Astrocyte (in vitro differentiated cells and primary cell): ENCODE results near the gene C1QTNF12. TPM values are rescaled to one million over a fixed set of nuclear protein-coding genes. Genes with fewer than 3 reads are reported as not detected.

ENCODE experiments used
- DNase-seq: peaks from one replicate; pipeline ENCODE4 v3.0.0-alpha.2; 2010; ENCODE audit warnings: low read depth
- FAIRE-seq: peaks from 2 replicates; lab custom pipeline; 2011; peaks lifted over from hg19 to GRCh38; lab: Jason Lieb, UNC
- H2AFZ ChIP-seq: 2 replicates; pipeline ENCODE4 v1.6.0; 2012; ENCODE audit warnings: low read depth, low read length, inconsistent platforms
- H3K27ac ChIP-seq: 2 replicates; pipeline ENCODE4 v1.5.1; 2011; ENCODE audit warnings: low read depth, low read length, inconsistent platforms
- H3K27me3 ChIP-seq: 2 replicates; pipeline ENCODE4 v1.6.0; 2011; ENCODE audit warnings: low read length, inconsistent platforms; ENCODE audit not compliant: insufficient read depth
- H3K36me3 ChIP-seq: 2 replicates; pipeline ENCODE4 v1.5.1; 2011; ENCODE audit warnings: low read length, inconsistent platforms; ENCODE audit not compliant: insufficient read depth
- H3K4me1 ChIP-seq: 2 replicates; pipeline ENCODE4 v1.5.1; 2011; ENCODE audit warnings: low read length, inconsistent platforms; ENCODE audit not compliant: insufficient read depth
- H3K4me2 ChIP-seq: 2 replicates; pipeline ENCODE4 v1.6.0; 2012; ENCODE audit warnings: low read length, inconsistent platforms
- H3K4me3 ChIP-seq: 2 replicates; pipeline ENCODE4 v1.5.1; 2011; ENCODE audit warnings: low read depth, mild to moderate bottlenecking, low read length, inconsistent platforms; ENCODE audit not compliant: insufficient read depth
- H3K79me2 ChIP-seq: 2 replicates; pipeline ENCODE4 v1.6.0; 2012; ENCODE audit warnings: mild to moderate bottlenecking, low read length, inconsistent platforms; ENCODE audit not compliant: insufficient read depth
- H3K9ac ChIP-seq: 2 replicates; pipeline ENCODE4 v1.6.0; 2012; ENCODE audit warnings: mild to moderate bottlenecking, low read length, inconsistent platforms
- H3K9me3 ChIP-seq: 2 replicates; pipeline ENCODE4 v1.5.1; 2012; ENCODE audit warnings: low read depth, mild to moderate bottlenecking, low read length, inconsistent platforms; ENCODE audit not compliant: insufficient read depth
- H4K20me1 ChIP-seq: 2 replicates; pipeline ENCODE4 v1.6.0; 2012; ENCODE audit warnings: low read length, inconsistent platforms; ENCODE audit not compliant: insufficient read depth
- H3K27ac Mint-ChIP-seq: one replicate; pipeline ENCODE4 v1.8.0; 2021; ENCODE audit warnings: mild to moderate bottlenecking, mixed read lengths; ENCODE audit not compliant: unreplicated experiment
- H3K27me3 Mint-ChIP-seq: one replicate; pipeline ENCODE4 v1.8.0; 2021; ENCODE audit warnings: low read depth, mixed read lengths; ENCODE audit not compliant: unreplicated experiment
- H3K36me3 Mint-ChIP-seq: one replicate; pipeline ENCODE4 v1.8.0; 2021; ENCODE audit warnings: low read depth, mixed read lengths; ENCODE audit not compliant: unreplicated experiment
- H3K4me1 Mint-ChIP-seq: one replicate; pipeline ENCODE4 v1.8.0; 2021; ENCODE audit warnings: low read depth, mixed read lengths; ENCODE audit not compliant: unreplicated experiment
- H3K4me3 Mint-ChIP-seq: one replicate; pipeline ENCODE4 v1.8.0; 2021; ENCODE audit warnings: mild to moderate bottlenecking, moderate library complexity, mixed read lengths; ENCODE audit not compliant: unreplicated experiment
- H3K9me3 Mint-ChIP-seq: one replicate; pipeline ENCODE4 v1.8.0; 2021; ENCODE audit warnings: mild to moderate bottlenecking, mixed read lengths; ENCODE audit not compliant: unreplicated experiment
- CTCF ChIP-seq: IDR thresholded peaks from 2 replicates; pipeline ENCODE4 v1.5.1; 2011; ENCODE audit warnings: low read depth, mild to moderate bottlenecking, inconsistent platforms, low read length, moderate library complexity; ENCODE audit not compliant: insufficient read depth
- EZH2 ChIP-seq: IDR thresholded peaks from 2 replicates; pipeline ENCODE4 v1.6.1; 2012; ENCODE audit warnings: mild to moderate bottlenecking, low read length, inconsistent platforms; ENCODE audit not compliant: insufficient read depth
- total RNA-seq: library from RNA; stranded (reverse); gene quantifications from 2 replicates; pipeline ENCODE4 v1.2.1, GENCODE V29; 2021

The C1QTNF12 gene
- total RNA-seq, 1 donor from 2014 or later: 3.9 TPM

DNA sequence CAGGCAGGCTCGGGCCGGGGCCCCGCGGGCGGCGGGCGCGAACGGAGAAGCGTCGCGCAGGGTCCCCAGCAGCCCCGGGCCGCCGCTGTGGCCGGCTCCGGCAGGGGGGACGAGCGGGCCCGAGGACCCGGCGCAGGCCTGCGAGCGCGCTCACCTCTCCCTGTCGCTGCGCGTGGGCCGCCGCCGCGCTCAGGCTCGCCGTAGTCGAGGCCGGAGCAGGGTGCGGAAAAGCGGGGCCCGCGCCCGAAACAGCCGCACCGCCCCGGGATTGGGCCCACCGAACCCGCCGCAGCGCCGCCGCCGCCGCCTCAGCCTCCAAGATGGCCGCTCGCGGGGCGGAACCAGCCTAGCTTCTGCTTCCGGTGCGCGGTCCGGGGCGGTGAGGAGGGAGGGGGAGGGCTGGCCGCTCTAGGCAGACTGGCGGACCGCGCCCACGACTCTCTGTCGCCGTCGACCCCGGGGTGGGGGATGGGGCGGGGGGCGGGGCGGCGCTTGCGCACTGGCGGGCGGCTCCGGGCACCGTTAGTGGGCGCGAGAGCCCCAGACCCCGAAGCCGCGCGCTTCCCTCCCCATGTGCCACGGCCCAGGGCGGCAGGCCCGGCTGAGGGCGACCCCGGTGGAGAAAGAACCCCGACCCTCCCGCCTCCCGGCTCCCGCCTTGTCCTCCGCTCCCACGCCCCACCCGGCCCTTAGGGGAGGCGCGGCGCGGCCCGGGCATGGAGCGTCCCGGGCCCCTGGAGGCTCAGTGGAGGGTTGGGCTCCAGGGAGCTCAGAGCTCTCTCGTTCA is 27.2 kb upstream of the C1QTNF12 start, which contains the start of gene UBE2J2:
Gene UBE2J2, minus strand, starts transcription at position 343 of the 787 bp plus-strand sequence. CDS start 5,862 bp downstream, outside the sequence.
- H3K4me2 ChIP-seq: peak within 1 kb of the TSS; percentile 99
- peak within 1 kb of the TSS; percentile 90 for H3K27ac ChIP-seq
- TF ChIP-seq EZH2 (no peak), CTCF (no peak)
- no peak for FAIRE-seq
- peaks cover 6% of the 10 kb centered on the region for H3K36me3 Mint-ChIP-seq
- H3K4me3 ChIP-seq: peak within 1 kb of the TSS; percentile 88
- no peaks in the 10 kb centered on the region for H3K27me3 Mint-ChIP-seq
- H3K79me2 ChIP-seq: peaks cover 49% of the 10 kb centered on the region
- H4K20me1 ChIP-seq: peaks cover 38% of the 10 kb centered on the region
- peak within 1 kb of the TSS; percentile 93 for H3K27ac Mint-ChIP-seq
- peaks cover 35% of the 10 kb centered on the region for H3K4me1 Mint-ChIP-seq
- peak within 1 kb of the TSS; percentile 99 for H3K9ac ChIP-seq
- DNase-seq: peak; percentile 82
- no peaks in the 10 kb centered on the region for H3K36me3 ChIP-seq
- no peaks in the 10 kb centered on the region for H3K9me3 ChIP-seq
- H3K27me3 ChIP-seq: no peaks in the 10 kb centered on the region
- H2AFZ ChIP-seq: peak within 1 kb of the TSS; percentile 91
- H3K4me3 Mint-ChIP-seq: peak within 1 kb of the TSS; percentile 93
- peaks cover 40% of the 10 kb centered on the region for H3K4me1 ChIP-seq
- no peaks in the 10 kb centered on the region for H3K9me3 Mint-ChIP-seq

- DNase-seq (no peak), FAIRE-seq (no peak)
- Histone ChIP-seq H3K9ac (peak overlapping the region; percentile 99), H3K9me3 (no peaks in the 10 kb centered on the region), H3K4me3 (peak overlapping the region; percentile 88), H3K4me2 (peak overlapping the region; percentile 99), H3K36me3 (no peaks in the 10 kb centered on the region), H4K20me1 (peaks cover 44% of the 10 kb centered on the region), H3K27me3 (no peaks in the 10 kb centered on the region), H3K4me1 (peaks cover 40% of the 10 kb centered on the region), H3K79me2 (peaks cover 55% of the 10 kb centered on the region), H2AFZ (peak overlapping the region; percentile 44), H3K27ac (peak overlapping the region; percentile 90)
- peak overlapping the region; percentile 93 for H3K4me3 Mint-ChIP-seq
- peaks cover 7% of the 10 kb centered on the region for H3K36me3 Mint-ChIP-seq
- no peaks in the 10 kb centered on the region for H3K27me3 Mint-ChIP-seq
- TF ChIP-seq EZH2 (no peak), CTCF (no peak)
- no peaks in the 10 kb centered on the region for H3K9me3 Mint-ChIP-seq
- H3K27ac Mint-ChIP-seq: peak overlapping the region; percentile 93
- H3K4me1 Mint-ChIP-seq: peaks cover 35% of the 10 kb centered on the region
Observed at GRCh38 chr1:1273209-1273511, 26.6 kb upstream of the C1QTNF12 start.
